ENCODE measurements around the gene DBNDD2. TPM values are rescaled to one million over a fixed set of nuclear protein-coding genes. Genes with fewer than 3 reads are reported as not detected.
A peak's percentile ranks its signal among the peaks of the same experiment; 100 is the strongest.

Gene DBNDD2
- total RNA-seq, 4 donors from 2014 or later, result 14.1 to 39.3 (median 32.2) TPM

- Histone ChIP-seq H3K27ac (no peak overlapping the region), H3K4me1 (no peaks in the 10 kb centered on the region), H3K9me3 (no peaks in the 10 kb centered on the region), H3K27me3 (no peaks in the 10 kb centered on the region), H3K36me3 (no peaks in the 10 kb centered on the region), H3K4me3 (no peak overlapping the region)
- intact Hi-C loops (cut with DNase I), result no loop called here
- DNase-seq, result no peak
- no peak for TF ChIP-seq CTCF (IDR thresholded peaks at IDR 0.05)
- WGBS, 2 donors, result 54 to 61% methylated on average over 4 of the region's 4 CpGs
Measured at GRCh38 chr20:45452238-45452637, 44.1 kb downstream of the DBNDD2 start.

- Histone ChIP-seq H3K4me1 (no peaks in the 10 kb centered on the region), H3K4me3 (no peak overlapping the region), H3K36me3 (no peaks in the 10 kb centered on the region), H3K27ac (no peak overlapping the region), H3K27me3 (no peaks in the 10 kb centered on the region), H3K9me3 (no peaks in the 10 kb centered on the region)
- no peak for TF ChIP-seq CTCF (IDR thresholded peaks at IDR 0.05)
- no peak for TF ChIP-seq POLR2A (IDR thresholded peaks at IDR 0.05)
- no peak for DNase-seq
- intact Hi-C loops (cut with DNase I), result no loop called here
- WGBS, 2 donors, result 69 to 77% methylated on average over 4 of the region's 4 CpGs
Measured at GRCh38 chr20:45452772-45453691, 44.9 kb downstream of the DBNDD2 start.

- 13 to 16% methylated on average over 6 of the region's 6 CpGs for WGBS, 2 donors
- H3K36me3 ChIP-seq, result no peaks in the 10 kb centered on the region
Measured at GRCh38 chr20:45456632-45457031, 48.5 kb downstream of the DBNDD2 start.

GRCh38 chr20:45459606-45460005 lies 51.5 kb downstream of the DBNDD2 start:
- 72 to 74% methylated on average over 5 of the region's 5 CpGs for WGBS, 2 donors
- TF ChIP-seq CTCF (IDR thresholded peaks at IDR 0.05), result no peak
- no peak for TF ChIP-seq POLR2A (IDR thresholded peaks at IDR 0.05)
- peaks cover 0 to 28% (median 0%) of the 10 kb centered on the region in 4 donors for H3K27me3 ChIP-seq
- intact Hi-C loops (cut with DNase I), result loop anchor here (10.0 kb wide), 1 partner anchor 315 kb away; no protein-coding TSS in a partner anchor
- H3K4me1 ChIP-seq, result no peaks in the 10 kb centered on the region
- H3K27ac ChIP-seq, result no peak overlapping the region
- no peaks in the 10 kb centered on the region for H3K36me3 ChIP-seq
- no peak for DNase-seq
- no peak overlapping the region for H3K4me3 ChIP-seq
- H3K9me3 ChIP-seq, result no peaks in the 10 kb centered on the region

More at GRCh38 chr20:45456632-45457031, 48.5 kb downstream of the DBNDD2 start:
- TF ChIP-seq POLR2A (IDR thresholded peaks at IDR 0.05), result no peak
- peak in 3 of 6 experiments; percentile 35 to 54 (median 36) for TF ChIP-seq CTCF (IDR thresholded peaks at IDR 0.05)
- no peak overlapping the region for H3K4me3 ChIP-seq
- H3K9me3 ChIP-seq, result no peaks in the 10 kb centered on the region
- H3K27ac ChIP-seq, result no peak overlapping the region
- no peaks in the 10 kb centered on the region for H3K4me1 ChIP-seq
- intact Hi-C loops (cut with DNase I), result no loop called here
- H3K27me3 ChIP-seq, result no peaks in the 10 kb centered on the region
- DNase-seq, result no peak

Small RNA genes within 50 kb of the gene (small RNA-seq; reads per million reads assigned to genes)
- gene MIR6812, result 0 to 0.15 (median 0.14) reads per million in 4 donors

Other genes with a start within 250 kb of the DBNDD2 start
- gene PI3, start 233.4 kb upstream of the DBNDD2 start, total RNA-seq, result 1,000 to 10,000 TPM in 3 of 4 donors, 10 to 100 TPM in 1; 14.1 to 2,947 (median 1,123) TPM
- gene SEMG1, start 201.3 kb upstream of the DBNDD2 start, total RNA-seq, result not detected
- not detected for gene SEMG2, start 186.9 kb upstream of the DBNDD2 start, total RNA-seq
- gene SLPI, start 153.7 kb upstream of the DBNDD2 start, total RNA-seq, result 1,000 to 10,000 TPM in 2 of 4 donors, 100 to 1,000 TPM in 2; 250 to 1,637 (median 1,024) TPM
- not detected for gene RBPJL, start 101.4 kb upstream of the DBNDD2 start, total RNA-seq
- under 1 TPM in 2 of 4 donors, not detected in 2; 0.09 to 0.68 TPM for gene MATN4, start 100.0 kb upstream of the DBNDD2 start, total RNA-seq
- gene SDC4, start 59.9 kb upstream of the DBNDD2 start, total RNA-seq, result 100 to 1,000 TPM in 3 of 4 donors, 10 to 100 TPM in 1; 88.1 to 174 (median 120) TPM
- gene SYS1, start 45.1 kb upstream of the DBNDD2 start, total RNA-seq, result 10 to 100 TPM; 22.3 to 32.4 (median 27.0) TPM
- gene TP53TG5, start 30.0 kb upstream of the DBNDD2 start, total RNA-seq, result not detected
- gene PIGT, start 7.9 kb downstream of the DBNDD2 start, total RNA-seq, result 10 to 100 TPM; 38.6 to 48.1 (median 44.0) TPM
- gene WFDC2, start 61.5 kb downstream of the DBNDD2 start, total RNA-seq, result 10 to 100 TPM in 1 of 4 donors, under 1 TPM in 1, not detected in 2; 0.99 to 37.7 TPM
- gene SPINT3, start 107.3 kb downstream of the DBNDD2 start, total RNA-seq, result not detected
- gene WFDC6, start 131.2 kb downstream of the DBNDD2 start, total RNA-seq, result not detected
- not detected for gene EPPIN, start 139.1 kb downstream of the DBNDD2 start, total RNA-seq
- gene WFDC8, start 171.0 kb downstream of the DBNDD2 start, total RNA-seq, result not detected
- gene WFDC10A, start 221.4 kb downstream of the DBNDD2 start, total RNA-seq, result not detected
- not detected for gene WFDC9, start 223.0 kb downstream of the DBNDD2 start, total RNA-seq